ENCODE results near the gene HIVEP3.

HIVEP3 gene

DNA sequence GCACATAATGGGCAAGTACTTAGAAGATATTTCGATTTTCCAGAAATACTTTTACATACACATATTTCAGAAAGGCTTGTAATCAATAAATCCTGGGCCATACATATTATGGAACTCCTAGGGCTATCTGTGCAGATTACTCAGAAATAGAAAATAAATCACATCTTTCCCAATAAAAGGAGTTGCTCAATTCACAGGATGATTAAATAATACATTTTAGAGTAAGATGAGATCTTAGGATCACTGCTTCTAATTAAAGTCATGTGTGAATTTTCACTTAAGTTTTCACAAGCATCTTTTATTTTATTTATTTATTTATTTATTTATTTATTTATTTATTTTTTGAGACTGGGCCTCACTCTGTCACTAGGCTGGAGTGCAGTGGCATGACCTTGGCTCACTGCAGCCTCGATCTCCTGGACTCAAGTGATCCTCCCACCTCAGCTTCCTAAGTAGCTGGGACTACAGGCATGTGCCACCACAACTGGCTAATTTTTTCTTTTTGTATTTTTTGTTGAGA is 144.2 kb downstream of the HIVEP3 start:
- TF ChIP-seq SUZ12 (IDR thresholded peaks at IDR 0.05; ENCODE audit: extremely low read depth, insufficient read depth, insufficient read length) = no peak
- no peak for TF ChIP-seq ZNF274 (IDR thresholded peaks at IDR 0.05; ENCODE audit: low read depth, low read length)
- TF ChIP-seq YY1 (IDR thresholded peaks at IDR 0.05; ENCODE audit: insufficient read depth, insufficient read length) = no peak

DNA sequence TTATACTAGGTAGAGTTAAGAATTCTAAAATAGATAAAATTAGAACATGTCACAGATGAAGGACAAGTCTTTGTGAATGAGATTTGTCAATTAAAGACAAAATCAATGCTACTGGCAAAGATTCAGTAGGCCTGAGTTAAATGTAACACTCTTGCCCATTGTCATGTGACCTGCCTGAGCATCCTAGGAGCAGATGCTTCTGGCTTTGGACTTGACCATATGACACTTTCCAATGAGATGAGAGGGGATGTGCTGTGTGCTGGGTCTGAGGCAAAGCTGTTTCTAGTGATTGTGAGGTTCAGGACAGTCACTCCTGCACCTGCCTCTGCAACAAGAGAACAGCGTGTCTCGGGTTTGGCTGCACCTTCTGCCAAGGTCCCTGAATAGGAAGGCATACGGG is 144.9 kb downstream of the HIVEP3 start:
- TF ChIP-seq SUZ12 (IDR thresholded peaks at IDR 0.05; ENCODE audit: extremely low read depth, insufficient read depth, insufficient read length) = no peak
- Histone ChIP-seq H3K27me3 (ENCODE audit: insufficient read depth, insufficient read length) (no peaks in the 10 kb centered on the region), H3K9me3 (ENCODE audit: insufficient read depth, low read length) (no peaks in the 10 kb centered on the region), H3K4me1 (ENCODE audit: insufficient read depth, insufficient read length) (no peaks in the 10 kb centered on the region), H3K9ac (ENCODE audit: insufficient read length, low read depth) (no peak overlapping the region), H3K4me3 (ENCODE audit: insufficient read length, low read depth) (no peak overlapping the region), H3K36me3 (ENCODE audit: insufficient read depth, insufficient read length, low read length) (no peaks in the 10 kb centered on the region)
- DNase-seq (ENCODE audit: low read depth, low spot score) = no peak

More for the DNA sequence above, 144.2 kb downstream of the HIVEP3 start:
- peaks cover under 1% of the 10 kb centered on the region for H3K4me1 ChIP-seq (ENCODE audit: insufficient read depth, insufficient read length)
- no peak overlapping the region for H3K4me3 ChIP-seq (ENCODE audit: insufficient read length, low read depth)
- no peaks in the 10 kb centered on the region for H3K36me3 ChIP-seq (ENCODE audit: insufficient read depth, insufficient read length, low read length)
- no peaks in the 10 kb centered on the region for H3K9me3 ChIP-seq (ENCODE audit: insufficient read depth, low read length)
- no peak overlapping the region for H3K9ac ChIP-seq (ENCODE audit: insufficient read length, low read depth)
- H3K27me3 ChIP-seq (ENCODE audit: insufficient read depth, insufficient read length) = no peaks in the 10 kb centered on the region
- DNase-seq (ENCODE audit: low read depth, low spot score) = no peak

DNA sequence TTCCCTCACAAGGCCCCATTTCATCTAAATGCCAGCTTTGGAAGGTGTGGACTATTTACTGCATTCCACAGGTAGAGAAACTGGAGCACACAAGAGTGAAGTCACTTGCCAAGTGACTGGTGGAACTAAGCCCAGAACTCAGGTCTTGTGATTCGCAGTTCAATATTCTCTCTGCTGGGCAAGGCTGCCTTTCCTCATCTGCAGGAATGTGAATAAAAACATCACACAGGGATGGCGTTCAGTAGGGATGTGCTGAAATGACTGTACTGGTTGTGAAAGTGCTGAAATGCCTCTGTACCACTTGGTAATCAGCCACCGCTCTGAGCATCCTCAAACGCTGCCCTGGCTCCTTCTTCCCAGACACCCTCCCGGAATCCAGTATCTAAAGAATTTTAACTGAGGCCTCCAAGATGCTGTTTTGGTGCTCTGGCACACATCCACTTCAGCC is 145.6 kb downstream of the HIVEP3 start:
- DNase-seq (ENCODE audit: low read depth, low spot score) = no peak
- TF ChIP-seq YY1 (IDR thresholded peaks at IDR 0.05; ENCODE audit: insufficient read depth, insufficient read length) (no peak), SUZ12 (IDR thresholded peaks at IDR 0.05; ENCODE audit: extremely low read depth, insufficient read depth, insufficient read length) (no peak), ZNF274 (IDR thresholded peaks at IDR 0.05; ENCODE audit: low read depth, low read length) (no peak)
- Histone ChIP-seq H3K36me3 (ENCODE audit: insufficient read depth, insufficient read length, low read length) (no peaks in the 10 kb centered on the region), H3K4me3 (ENCODE audit: insufficient read length, low read depth) (no peak overlapping the region), H3K9me3 (ENCODE audit: insufficient read depth, low read length) (no peaks in the 10 kb centered on the region), H3K9ac (ENCODE audit: insufficient read length, low read depth) (no peak overlapping the region), H3K4me1 (ENCODE audit: insufficient read depth, insufficient read length) (no peaks in the 10 kb centered on the region), H3K27me3 (ENCODE audit: insufficient read depth, insufficient read length) (no peaks in the 10 kb centered on the region)

DNA sequence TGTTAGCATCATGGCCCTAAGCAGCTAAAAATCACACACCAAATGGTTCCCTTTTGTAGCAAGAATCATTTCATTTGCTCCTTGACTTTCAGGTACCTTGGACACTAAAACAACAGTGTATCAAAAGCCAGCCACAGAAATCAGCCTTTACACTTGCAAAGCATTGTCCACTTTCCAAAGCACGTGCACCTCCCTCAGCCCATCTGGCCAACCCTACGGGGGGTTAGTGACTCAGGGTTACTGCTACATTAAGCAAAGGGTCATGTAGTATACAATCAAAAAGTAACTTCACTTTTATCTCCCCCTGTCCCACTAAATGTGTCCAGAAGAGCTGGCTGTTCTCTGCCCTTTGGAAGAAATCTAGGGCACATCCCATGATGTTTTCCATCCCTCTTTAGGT is 149.7 kb downstream of the HIVEP3 start:
- no peak for DNase-seq (ENCODE audit: low read depth, low spot score)
- Histone ChIP-seq H3K36me3 (ENCODE audit: insufficient read depth, insufficient read length, low read length) (no peaks in the 10 kb centered on the region), H3K9ac (ENCODE audit: insufficient read length, low read depth) (no peak overlapping the region)

DNA sequence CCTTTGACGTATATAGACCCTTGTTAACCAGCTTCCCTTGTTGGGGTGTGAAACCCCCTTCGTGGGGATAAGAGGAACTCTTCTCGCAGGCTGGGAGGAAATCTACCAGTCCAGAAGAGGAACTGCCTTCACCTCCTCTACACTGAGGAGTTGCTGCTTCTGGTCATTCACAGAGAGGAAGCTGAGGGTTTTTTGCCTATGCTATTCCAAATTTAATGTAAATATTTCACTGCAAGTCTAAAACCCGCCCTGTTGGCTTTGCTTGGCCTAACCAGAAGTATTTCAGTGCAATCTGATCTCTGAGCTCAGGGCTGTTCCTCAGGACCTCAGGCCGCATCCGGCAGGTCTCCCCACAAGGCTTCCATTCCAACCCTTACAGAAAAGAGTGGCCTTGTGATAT is 150.1 kb downstream of the HIVEP3 start:
- H3K27me3 ChIP-seq (ENCODE audit: insufficient read depth, insufficient read length) = no peaks in the 10 kb centered on the region
- H3K4me3 ChIP-seq (ENCODE audit: insufficient read length, low read depth) = no peak overlapping the region
- TF ChIP-seq YY1 (IDR thresholded peaks at IDR 0.05; ENCODE audit: insufficient read depth, insufficient read length) = no peak
- no peak for TF ChIP-seq ZNF274 (IDR thresholded peaks at IDR 0.05; ENCODE audit: low read depth, low read length)
- no peak for TF ChIP-seq SUZ12 (IDR thresholded peaks at IDR 0.05; ENCODE audit: extremely low read depth, insufficient read depth, insufficient read length)
- no peak overlapping the region for H3K9ac ChIP-seq (ENCODE audit: insufficient read length, low read depth)
- no peaks in the 10 kb centered on the region for H3K9me3 ChIP-seq (ENCODE audit: insufficient read depth, low read length)
- no peaks in the 10 kb centered on the region for H3K4me1 ChIP-seq (ENCODE audit: insufficient read depth, insufficient read length)
- H3K36me3 ChIP-seq (ENCODE audit: insufficient read depth, insufficient read length, low read length) = no peaks in the 10 kb centered on the region
- DNase-seq (ENCODE audit: low read depth, low spot score) = no peak

More for the DNA sequence above, 149.7 kb downstream of the HIVEP3 start:
- no peaks in the 10 kb centered on the region for H3K27me3 ChIP-seq (ENCODE audit: insufficient read depth, insufficient read length)
- H3K4me3 ChIP-seq (ENCODE audit: insufficient read length, low read depth) = no peak overlapping the region
- no peak for TF ChIP-seq ZNF274 (IDR thresholded peaks at IDR 0.05; ENCODE audit: low read depth, low read length)
- no peak for TF ChIP-seq YY1 (IDR thresholded peaks at IDR 0.05; ENCODE audit: insufficient read depth, insufficient read length)
- TF ChIP-seq SUZ12 (IDR thresholded peaks at IDR 0.05; ENCODE audit: extremely low read depth, insufficient read depth, insufficient read length) = no peak
- H3K9me3 ChIP-seq (ENCODE audit: insufficient read depth, low read length) = no peaks in the 10 kb centered on the region
- no peaks in the 10 kb centered on the region for H3K4me1 ChIP-seq (ENCODE audit: insufficient read depth, insufficient read length)

DNA sequence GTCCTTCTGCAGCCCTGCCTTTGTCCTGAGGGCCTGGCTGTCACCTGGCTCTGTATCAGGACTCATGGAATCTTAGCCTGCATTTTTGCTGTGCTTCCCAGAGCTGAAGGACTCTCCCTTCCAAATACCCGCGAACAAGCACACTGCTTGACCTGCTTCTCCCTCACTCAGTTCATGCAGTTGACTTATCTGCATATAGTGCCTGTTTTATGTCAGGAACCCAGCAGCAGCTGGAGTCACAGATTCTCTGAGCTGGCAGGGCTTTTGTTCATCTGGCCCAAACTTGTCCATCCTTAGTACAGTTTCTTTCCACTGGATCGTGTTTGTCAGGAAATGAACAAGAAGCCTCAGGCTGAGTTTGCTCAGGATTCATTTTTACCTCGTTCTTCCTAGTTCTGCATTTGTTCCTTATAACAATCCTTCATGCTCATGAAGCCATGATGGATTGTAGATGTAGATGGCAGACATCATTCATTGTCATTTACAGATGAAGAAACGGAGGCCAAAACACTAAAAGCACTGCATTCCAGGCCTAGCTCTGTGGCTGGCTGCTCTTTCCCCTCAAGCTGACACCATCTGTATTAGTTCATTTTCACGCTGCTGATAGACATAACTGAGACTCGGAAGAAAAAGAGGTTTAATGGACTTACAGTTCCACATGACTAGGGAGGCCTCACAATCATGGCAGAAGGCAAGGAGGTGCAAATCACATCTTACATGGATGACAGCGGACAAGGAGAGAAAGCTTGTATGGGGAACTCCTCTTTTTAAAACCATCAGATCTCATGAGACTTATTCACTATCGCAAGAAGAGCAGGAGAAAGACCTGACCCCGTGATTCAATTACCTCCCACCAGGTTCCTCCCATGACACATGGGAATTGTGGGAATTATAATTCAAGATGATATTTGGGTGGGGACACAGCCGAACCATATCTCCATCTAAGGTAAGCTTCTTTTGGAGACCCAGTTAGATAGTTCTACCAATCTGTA is 150.9 kb downstream of the HIVEP3 start:
- no peaks in the 10 kb centered on the region for H3K36me3 ChIP-seq (ENCODE audit: insufficient read depth, insufficient read length, low read length)
- no peaks in the 10 kb centered on the region; the same call in 1 of the 2 replicates for H3K9me3 ChIP-seq (ENCODE audit: insufficient read depth, low read length)
- no peaks in the 10 kb centered on the region for H3K4me1 ChIP-seq (ENCODE audit: insufficient read depth, insufficient read length)
- no peak for DNase-seq (ENCODE audit: low read depth, low spot score)
- TF ChIP-seq ZNF274 (IDR thresholded peaks at IDR 0.05; ENCODE audit: low read depth, low read length) = no peak
- TF ChIP-seq YY1 (IDR thresholded peaks at IDR 0.05; ENCODE audit: insufficient read depth, insufficient read length) = no peak
- no peak for TF ChIP-seq SUZ12 (IDR thresholded peaks at IDR 0.05; ENCODE audit: extremely low read depth, insufficient read depth, insufficient read length)
- H3K27me3 ChIP-seq (ENCODE audit: insufficient read depth, insufficient read length) = no peaks in the 10 kb centered on the region
- H3K9ac ChIP-seq (ENCODE audit: insufficient read length, low read depth) = no peak overlapping the region
- no peak overlapping the region for H3K4me3 ChIP-seq (ENCODE audit: insufficient read length, low read depth)

DNA sequence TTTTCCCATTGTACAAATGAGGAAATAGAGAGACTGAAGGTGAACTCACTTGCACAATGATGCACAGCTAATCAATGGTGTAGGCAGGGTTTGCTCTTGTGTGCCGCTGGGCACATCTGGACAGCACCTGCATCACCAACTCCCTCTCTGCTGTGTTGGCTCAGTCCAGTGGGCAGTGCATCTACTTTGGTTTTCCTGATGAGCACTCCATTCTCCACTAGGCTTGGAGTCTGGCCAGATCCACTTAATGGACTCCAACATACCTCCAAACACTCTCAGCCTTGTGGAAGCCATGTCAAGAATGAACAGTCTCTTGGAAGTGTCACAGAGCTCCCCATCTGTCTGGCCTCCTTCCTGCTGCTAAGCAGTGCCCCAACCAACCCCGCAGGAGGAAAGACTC is 152.2 kb downstream of the HIVEP3 start:
- H3K9ac ChIP-seq (ENCODE audit: insufficient read length, low read depth) = no peak overlapping the region
- TF ChIP-seq YY1 (IDR thresholded peaks at IDR 0.05; ENCODE audit: insufficient read depth, insufficient read length) = no peak
- TF ChIP-seq SUZ12 (IDR thresholded peaks at IDR 0.05; ENCODE audit: extremely low read depth, insufficient read depth, insufficient read length) = no peak
- no peak for TF ChIP-seq ZNF274 (IDR thresholded peaks at IDR 0.05; ENCODE audit: low read depth, low read length)
- DNase-seq (ENCODE audit: low read depth, low spot score) = no peak
- H3K4me1 ChIP-seq (ENCODE audit: insufficient read depth, insufficient read length) = no peaks in the 10 kb centered on the region
- H3K27me3 ChIP-seq (ENCODE audit: insufficient read depth, insufficient read length) = no peaks in the 10 kb centered on the region
- no peak overlapping the region for H3K4me3 ChIP-seq (ENCODE audit: insufficient read length, low read depth)
- peaks cover 13% of the 10 kb centered on the region; the same call in 1 of the 2 replicates for H3K9me3 ChIP-seq (ENCODE audit: insufficient read depth, low read length)
- H3K36me3 ChIP-seq (ENCODE audit: insufficient read depth, insufficient read length, low read length) = no peaks in the 10 kb centered on the region
